Uterus (tissue), 4 donors: Measurements from ENCODE around the gene SFPQ. TPM values are rescaled to one million over a fixed set of nuclear protein-coding genes. Genes with fewer than 3 reads are reported as not detected.
"Not testable (repeated sequence)": the region's sequence is repeated elsewhere in the genome, so short reads cannot be mapped to it uniquely, and the experiment has no call there.

Experiments
- DNase-seq, 2 donors: peaks; one replicate each; pipeline ENCODE4 v3.0.0-alpha.2; 2019 to 2020
- H3K27ac ChIP-seq, 2 donors: fragments of 200-600 bp; sonication (generic); 1 replicate in 1 of 2; 2 replicates in 1 of 2; pipeline ENCODE4 v1.5.1; 2016 to 2018
- H3K27me3 ChIP-seq, 2 donors: fragments of 200-600 bp; sonication (generic); one replicate each; pipeline ENCODE4 v1.5.1; 2018 to 2019; ENCODE audit warnings: control low read depth in 1 of 2
- H3K36me3 ChIP-seq, 2 donors: fragments of 200-600 bp; sonication (generic); one replicate each; pipeline ENCODE4 v1.5.1; 2019; ENCODE audit warnings: control low read depth in 1 of 2
- H3K4me1 ChIP-seq, 2 donors: fragments of 200-600 bp; sonication (generic); one replicate each; pipeline ENCODE4 v1.5.1; 2018 to 2019; ENCODE audit warnings: control low read depth in 1 of 2
- H3K4me3 ChIP-seq, 2 donors: fragments of 200-600 bp; sonication (generic); 1 replicate in 1 of 2; 2 replicates in 1 of 2; pipeline ENCODE4 v1.5.1; 2018 to 2019; ENCODE audit warnings: mild to moderate bottlenecking in 1 of 2
- H3K9me3 ChIP-seq, 2 donors: fragments of 200-600 bp; sonication (generic); one replicate each; pipeline ENCODE4 v1.5.1; 2019; ENCODE audit warnings: control low read depth in 1 of 2
- POLR2A ChIP-seq, 2 donors: fragments of 450-650 bp; IDR thresholded peaks; one replicate each; pipeline ENCODE4 v1.6.1; 2016; ENCODE audit warnings: antibody characterized with exemption in 2 of 2, mild to moderate bottlenecking in 1 of 2, moderate library complexity in 1 of 2
- intact Hi-C: fragments of 100-400 bp; cut with DNase I; formaldehyde crosslinking; loops from one replicate; pipeline ENCODE4 v1.15.1; 2023; ENCODE audit warnings: low total_unique reads
- total RNA-seq, 4 donors: library from RNA; depleted of rRNA in 3 of 4; stranded (reverse); fragments of >200 nt in 3 of 4; gene quantifications; one replicate each; pipeline versions ENCODE4 v1.1.0 to v1.2.4, GENCODE V29; 2014 to 2023
- TF ChIP-seq, protein P1 (sequence below), 4 experiments: fragments of 200-600 bp in 2 of 4; fragments of 450-650 bp in 2 of 4; sonication (generic) in 2 of 4; IDR thresholded peaks; one replicate each; pipeline ENCODE4 v1.5.1; 2016 to 2019; ENCODE audit warnings: antibody characterized with exemption in 4 of 4, mild to moderate bottlenecking in 2 of 4, moderate library complexity in 1 of 4
- donor health status: DM: yes; HTN: yes; CAD: no.

The SFPQ gene, protein sequence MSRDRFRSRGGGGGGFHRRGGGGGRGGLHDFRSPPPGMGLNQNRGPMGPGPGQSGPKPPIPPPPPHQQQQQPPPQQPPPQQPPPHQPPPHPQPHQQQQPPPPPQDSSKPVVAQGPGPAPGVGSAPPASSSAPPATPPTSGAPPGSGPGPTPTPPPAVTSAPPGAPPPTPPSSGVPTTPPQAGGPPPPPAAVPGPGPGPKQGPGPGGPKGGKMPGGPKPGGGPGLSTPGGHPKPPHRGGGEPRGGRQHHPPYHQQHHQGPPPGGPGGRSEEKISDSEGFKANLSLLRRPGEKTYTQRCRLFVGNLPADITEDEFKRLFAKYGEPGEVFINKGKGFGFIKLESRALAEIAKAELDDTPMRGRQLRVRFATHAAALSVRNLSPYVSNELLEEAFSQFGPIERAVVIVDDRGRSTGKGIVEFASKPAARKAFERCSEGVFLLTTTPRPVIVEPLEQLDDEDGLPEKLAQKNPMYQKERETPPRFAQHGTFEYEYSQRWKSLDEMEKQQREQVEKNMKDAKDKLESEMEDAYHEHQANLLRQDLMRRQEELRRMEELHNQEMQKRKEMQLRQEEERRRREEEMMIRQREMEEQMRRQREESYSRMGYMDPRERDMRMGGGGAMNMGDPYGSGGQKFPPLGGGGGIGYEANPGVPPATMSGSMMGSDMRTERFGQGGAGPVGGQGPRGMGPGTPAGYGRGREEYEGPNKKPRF
- 100 to 1,000 TPM in 3 of 4 donors, 10 to 100 TPM in 1; 82.1 to 310 (median 200) TPM for total RNA-seq

DNA sequence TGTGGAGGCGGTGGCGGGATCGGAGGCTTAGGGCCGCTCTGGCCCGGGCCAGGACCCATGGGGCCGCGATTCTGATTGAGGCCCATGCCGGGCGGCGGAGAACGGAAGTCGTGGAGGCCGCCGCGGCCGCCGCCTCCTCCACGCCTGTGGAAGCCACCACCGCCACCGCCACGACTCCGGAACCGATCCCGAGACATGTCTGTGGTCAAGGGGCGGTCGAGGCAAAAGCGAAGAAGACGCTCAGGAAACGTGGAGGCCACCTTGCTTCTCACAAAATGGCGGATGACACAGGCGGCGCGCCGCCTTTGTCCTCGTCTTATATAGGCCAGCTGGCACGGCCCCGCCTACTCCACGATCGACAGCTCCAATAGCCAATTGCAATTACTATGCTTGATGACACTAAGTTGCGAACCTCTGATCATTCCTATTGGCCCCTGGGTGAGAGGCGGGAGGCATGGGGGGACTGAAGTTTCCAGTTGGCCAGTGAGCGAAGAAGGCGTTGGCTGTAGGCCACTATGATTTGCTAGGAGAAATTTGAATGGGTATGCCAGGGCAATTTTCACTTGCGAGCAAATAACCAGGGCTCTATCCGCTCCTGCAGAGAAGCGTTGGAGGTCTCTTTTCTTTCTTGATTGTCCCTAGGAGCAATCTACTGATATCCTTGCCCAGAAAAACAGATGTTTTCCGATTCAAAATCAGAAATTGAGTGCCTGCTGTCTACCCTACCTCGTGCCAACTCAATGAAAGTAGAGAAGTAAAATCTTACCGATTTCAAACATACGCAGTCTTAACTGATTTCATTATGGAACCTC, at the start of gene SFPQ:
TSS of gene SFPQ (minus strand) at position 293 of the 812 bp plus-strand sequence. CDS start at position 197, 96 bp downstream.
- Histone ChIP-seq H3K27me3 (no peaks in the 10 kb centered on the region), H3K27ac (peak within 1 kb of the TSS; percentile 100), H3K9me3 (no peaks in the 10 kb centered on the region), H3K36me3 (no peaks in the 10 kb centered on the region), H3K4me3 (peak within 1 kb of the TSS; percentile 96 to 100), H3K4me1 (peaks cover 11 to 14% of the 10 kb centered on the region in 2 donors)
- intact Hi-C loops: no loop called here
- peak; percentile 98 for DNase-seq
- TF ChIP-seq, protein P1, sequence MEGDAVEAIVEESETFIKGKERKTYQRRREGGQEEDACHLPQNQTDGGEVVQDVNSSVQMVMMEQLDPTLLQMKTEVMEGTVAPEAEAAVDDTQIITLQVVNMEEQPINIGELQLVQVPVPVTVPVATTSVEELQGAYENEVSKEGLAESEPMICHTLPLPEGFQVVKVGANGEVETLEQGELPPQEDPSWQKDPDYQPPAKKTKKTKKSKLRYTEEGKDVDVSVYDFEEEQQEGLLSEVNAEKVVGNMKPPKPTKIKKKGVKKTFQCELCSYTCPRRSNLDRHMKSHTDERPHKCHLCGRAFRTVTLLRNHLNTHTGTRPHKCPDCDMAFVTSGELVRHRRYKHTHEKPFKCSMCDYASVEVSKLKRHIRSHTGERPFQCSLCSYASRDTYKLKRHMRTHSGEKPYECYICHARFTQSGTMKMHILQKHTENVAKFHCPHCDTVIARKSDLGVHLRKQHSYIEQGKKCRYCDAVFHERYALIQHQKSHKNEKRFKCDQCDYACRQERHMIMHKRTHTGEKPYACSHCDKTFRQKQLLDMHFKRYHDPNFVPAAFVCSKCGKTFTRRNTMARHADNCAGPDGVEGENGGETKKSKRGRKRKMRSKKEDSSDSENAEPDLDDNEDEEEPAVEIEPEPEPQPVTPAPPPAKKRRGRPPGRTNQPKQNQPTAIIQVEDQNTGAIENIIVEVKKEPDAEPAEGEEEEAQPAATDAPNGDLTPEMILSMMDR (IDR thresholded peaks at IDR 0.05): peak in 1 of 4 experiments; percentile 9
- TF ChIP-seq POLR2A (IDR thresholded peaks at IDR 0.05): peak; percentile 93 to 94

DNA sequence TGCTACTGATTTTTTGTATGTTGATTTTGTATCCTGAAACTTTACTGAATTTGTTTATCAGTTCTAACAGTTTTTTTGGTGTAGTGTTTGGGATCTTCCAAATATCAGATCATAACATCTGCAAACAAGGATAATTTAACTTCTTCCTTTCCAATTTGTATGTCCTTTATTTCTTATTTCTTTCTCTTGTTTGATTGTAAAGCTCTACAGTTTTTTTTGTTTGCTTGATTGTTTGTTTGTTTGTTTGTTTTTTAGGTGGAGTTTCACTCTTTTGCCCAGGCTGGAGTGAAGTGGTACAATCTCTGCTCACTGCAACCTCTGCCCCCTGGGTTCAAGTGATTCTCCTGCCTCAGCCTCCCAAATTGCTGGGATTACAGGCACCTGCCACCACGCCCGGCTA, 43.8 kb upstream of the SFPQ start:
- DNase-seq, H3K4me3 ChIP-seq, intact Hi-C loops, H3K9me3 ChIP-seq, H3K36me3 ChIP-seq, H3K27me3 ChIP-seq, H3K27ac ChIP-seq, H3K4me1 ChIP-seq: not testable (repeated sequence)

DNA sequence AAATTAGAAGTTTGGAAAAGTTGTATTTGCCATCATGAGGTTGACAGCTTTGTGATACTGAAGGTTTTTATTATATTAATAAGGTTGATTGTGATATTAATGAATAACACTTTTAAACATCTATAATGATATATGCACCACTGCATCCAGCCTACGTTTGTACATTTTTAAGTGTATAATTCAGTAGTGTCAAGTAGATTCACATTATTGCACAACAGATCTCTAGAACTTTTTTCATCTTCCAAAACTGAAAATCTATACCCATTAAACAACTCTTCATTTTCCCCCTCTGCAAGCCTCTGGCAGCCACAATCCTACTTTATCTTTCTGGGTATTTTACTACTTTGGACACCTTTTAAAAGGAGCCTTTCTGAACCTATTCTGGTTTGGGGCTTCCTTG, 38.3 kb upstream of the SFPQ start:
- no peak overlapping the region for H3K27ac ChIP-seq
- intact Hi-C loops: no loop called here
- no peaks in the 10 kb centered on the region for H3K9me3 ChIP-seq
- H3K36me3 ChIP-seq: no peaks in the 10 kb centered on the region
- DNase-seq: no peak
- TF ChIP-seq, protein P1 (IDR thresholded peaks at IDR 0.05): no peak
- no peak for TF ChIP-seq POLR2A (IDR thresholded peaks at IDR 0.05)
- no peaks in the 10 kb centered on the region for H3K4me1 ChIP-seq
- no peaks in the 10 kb centered on the region for H3K27me3 ChIP-seq
- H3K4me3 ChIP-seq: no peak overlapping the region

DNA sequence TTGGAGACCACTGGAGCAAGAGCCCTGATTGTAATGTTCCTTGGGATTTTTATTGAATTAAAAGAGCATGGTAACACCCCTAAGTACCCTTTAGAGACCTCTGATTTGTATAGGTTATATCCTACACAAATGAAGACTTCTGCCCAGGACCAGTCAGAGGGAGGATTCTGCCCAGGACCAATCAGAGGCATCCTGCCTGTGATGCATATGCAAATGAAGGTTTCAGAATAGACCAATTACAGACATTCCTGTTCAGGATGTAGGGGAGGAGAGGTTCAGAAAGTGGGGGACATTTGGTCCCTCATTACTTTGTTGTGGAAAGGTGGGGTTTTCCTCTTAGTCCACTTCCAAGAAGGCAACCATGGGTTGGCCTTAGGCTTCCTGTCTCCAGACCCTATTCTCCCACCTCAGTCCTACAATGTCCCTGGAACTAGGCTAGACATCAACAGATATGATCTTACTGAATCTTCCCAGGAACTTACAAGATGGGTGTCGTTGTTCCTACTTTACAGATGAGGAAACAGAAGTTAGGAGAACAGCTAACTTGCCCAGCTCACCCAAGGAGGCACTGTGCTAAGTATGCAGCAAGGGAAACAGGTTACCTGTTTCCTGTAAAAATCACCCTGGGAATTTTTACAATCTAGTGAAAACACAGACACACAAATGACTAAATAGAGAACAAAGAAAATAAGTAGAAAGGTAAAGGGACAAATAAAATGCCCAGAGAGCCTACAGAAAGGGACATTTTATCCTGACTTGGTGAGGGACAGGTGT, 36.8 kb upstream of the SFPQ start:
- TF ChIP-seq POLR2A (IDR thresholded peaks at IDR 0.05): no peak
- TF ChIP-seq, protein P1 (IDR thresholded peaks at IDR 0.05): no peak
- DNase-seq: no peak
- Histone ChIP-seq H3K9me3 (no peaks in the 10 kb centered on the region), H3K36me3 (no peaks in the 10 kb centered on the region), H3K27ac (no peak overlapping the region), H3K4me1 (no peaks in the 10 kb centered on the region), H3K4me3 (no peak overlapping the region), H3K27me3 (no peaks in the 10 kb centered on the region)
- intact Hi-C loops: no loop called here

DNA sequence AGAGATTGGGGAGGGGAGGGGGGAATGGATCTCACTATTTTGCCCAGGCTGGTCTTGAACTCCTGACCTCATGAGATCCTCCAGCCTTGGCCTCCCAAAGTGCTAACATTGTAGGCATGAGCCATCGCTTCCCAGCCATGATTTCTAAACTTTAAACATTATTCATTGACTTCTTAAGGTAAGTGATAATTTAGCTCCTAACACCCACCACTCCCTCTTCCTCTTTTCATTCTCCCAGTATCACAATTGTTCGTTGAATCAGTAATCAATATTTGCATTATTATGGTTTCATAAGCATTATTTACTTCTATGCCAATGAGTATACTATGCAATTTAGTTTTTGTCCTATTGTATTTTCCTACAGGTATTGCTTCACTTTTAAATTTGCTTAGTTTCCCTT, 33.6 kb upstream of the SFPQ start:
- no peak overlapping the region for H3K27ac ChIP-seq
- no peaks in the 10 kb centered on the region for H3K36me3 ChIP-seq
- no peak overlapping the region for H3K4me3 ChIP-seq
- H3K4me1 ChIP-seq: no peaks in the 10 kb centered on the region
- intact Hi-C loops: no loop called here
- no peak for DNase-seq
- H3K9me3 ChIP-seq: no peaks in the 10 kb centered on the region
- no peak for TF ChIP-seq POLR2A (IDR thresholded peaks at IDR 0.05)
- TF ChIP-seq, protein P1 (IDR thresholded peaks at IDR 0.05): no peak
- no peaks in the 10 kb centered on the region for H3K27me3 ChIP-seq
